ENCODE data around the gene JOSD2. TPM values are rescaled to one million over a fixed set of nuclear protein-coding genes. Genes with fewer than 3 reads are reported as not detected.
A peak's percentile ranks its signal among the peaks of the same experiment; 100 is the strongest.

Gene JOSD2
- total RNA-seq, 1 experiment from 2014 or later: 60.8 TPM

GRCh38 chr19:50555450-50556281 is 44.7 kb upstream of the JOSD2 start:
- POLR2A ChIA-PET (ENCODE audit: unreplicated experiment): no interaction called here
- H3F3A ChIP-seq (ENCODE audit: low read length, unreplicated experiment): no peaks in the 10 kb centered on the region
- H3K4me3 ChIP-seq (ENCODE audit: low read length): peak overlapping the region; percentile 76
- H3K4me1 ChIP-seq (ENCODE audit: insufficient read depth, low read length): no peaks in the 10 kb centered on the region
- TF ChIP-seq EZH2 (IDR thresholded peaks at IDR 0.05; ENCODE audit: low read length, unreplicated experiment) (no peak), CTCF (conservative IDR thresholded peaks at IDR 0.05; ENCODE audit: low read depth, low read length) (no peak), EZH2phosphoT487 (IDR thresholded peaks at IDR 0.05; ENCODE audit: borderline replicate concordance, low read length) (no peak)
- peak overlapping the region; percentile 100 for H2AFZ ChIP-seq (ENCODE audit: low read length)
- DNase-seq: no peak
- H3K27me3 ChIP-seq (ENCODE audit: low read length): peaks cover 38% of the 10 kb centered on the region
- H3K79me2 ChIP-seq (ENCODE audit: low read length): no peaks in the 10 kb centered on the region
- ATAC-seq: no peak
- H3K9me2 ChIP-seq (replicated peaks; ENCODE audit: low read length): no peaks in the 10 kb centered on the region
- CTCF ChIA-PET: interaction anchor here (0.6 to 1.9 kb wide), 8 partner anchors 8 to 506 kb away, joined by 3 to 13 read pairs (median 4); no protein-coding TSS in a partner anchor
- H3K9ac ChIP-seq (ENCODE audit: low read length): no peak overlapping the region
- no peak overlapping the region for H3K27ac ChIP-seq (ENCODE audit: low read length)
- H3K9me3 ChIP-seq (ENCODE audit: low read length): no peaks in the 10 kb centered on the region
- no peaks in the 10 kb centered on the region for H4K20me1 ChIP-seq (ENCODE audit: low read length)
- no TSS peak for BruUV-seq (replicated peaks)
- H3K4me2 ChIP-seq (ENCODE audit: low read length): peak overlapping the region; percentile 99
- intact Hi-C loops (cut with micrococcal nuclease): no loop called here
- H3K36me3 ChIP-seq (ENCODE audit: low read depth, low read length): no peaks in the 10 kb centered on the region

- Histone ChIP-seq H3K27me3 (ENCODE audit: low read length) (peaks cover 36% of the 10 kb centered on the region), H3F3A (ENCODE audit: low read length, unreplicated experiment) (no peaks in the 10 kb centered on the region), H3K4me3 (ENCODE audit: low read length) (no peak overlapping the region), H3K9me2 (replicated peaks; ENCODE audit: low read length) (no peaks in the 10 kb centered on the region), H3K4me2 (ENCODE audit: low read length) (no peak overlapping the region), H3K27ac (ENCODE audit: low read length) (no peak overlapping the region), H3K4me1 (ENCODE audit: insufficient read depth, low read length) (no peaks in the 10 kb centered on the region), H3K79me2 (ENCODE audit: low read length) (no peaks in the 10 kb centered on the region), H3K36me3 (ENCODE audit: low read depth, low read length) (no peaks in the 10 kb centered on the region), H3K9me3 (ENCODE audit: low read length) (no peaks in the 10 kb centered on the region), H4K20me1 (ENCODE audit: low read length) (no peaks in the 10 kb centered on the region), H3K9ac (ENCODE audit: low read length) (no peak overlapping the region), H2AFZ (ENCODE audit: low read length) (no peak overlapping the region)
- TF ChIP-seq EZH2 (IDR thresholded peaks at IDR 0.05; ENCODE audit: low read length, unreplicated experiment) (no peak), CTCF (conservative IDR thresholded peaks at IDR 0.05; ENCODE audit: low read depth, low read length) (no peak), EZH2phosphoT487 (IDR thresholded peaks at IDR 0.05; ENCODE audit: borderline replicate concordance, low read length) (no peak)
- ATAC-seq (no peak), DNase-seq (no peak)
- intact Hi-C loops (cut with micrococcal nuclease): no loop called here
- ChIA-PET POLR2A (ENCODE audit: unreplicated experiment) (no interaction called here), CTCF (interaction anchor here (1.9 kb wide), 1 partner anchor 17 kb away, joined by 13 read pairs; no protein-coding TSS in a partner anchor)
- BruUV-seq (replicated peaks): no TSS peak
These were observed 44.0 kb upstream of the JOSD2 start for GRCh38 chr19:50555033-50555432.

- H3F3A ChIP-seq (ENCODE audit: low read length, unreplicated experiment): no peaks in the 10 kb centered on the region
- H3K4me3 ChIP-seq (ENCODE audit: low read length): no peak overlapping the region
- no peaks in the 10 kb centered on the region for H3K9me3 ChIP-seq (ENCODE audit: low read length)
- intact Hi-C loops (cut with micrococcal nuclease): no loop called here
- no peak overlapping the region for H3K9ac ChIP-seq (ENCODE audit: low read length)
- CTCF ChIA-PET: no interaction called here
- H3K27ac ChIP-seq (ENCODE audit: low read length): no peak overlapping the region
- no peaks in the 10 kb centered on the region for H3K4me1 ChIP-seq (ENCODE audit: insufficient read depth, low read length)
- H3K27me3 ChIP-seq (ENCODE audit: low read length): peaks cover 39% of the 10 kb centered on the region
- BruUV-seq (replicated peaks): no TSS peak
- POLR2A ChIA-PET (ENCODE audit: unreplicated experiment): no interaction called here
- H4K20me1 ChIP-seq (ENCODE audit: low read length): no peaks in the 10 kb centered on the region
- no peak overlapping the region for H3K4me2 ChIP-seq (ENCODE audit: low read length)
- H2AFZ ChIP-seq (ENCODE audit: low read length): no peak overlapping the region
- no peaks in the 10 kb centered on the region for H3K9me2 ChIP-seq (replicated peaks; ENCODE audit: low read length)
- H3K79me2 ChIP-seq (ENCODE audit: low read length): no peaks in the 10 kb centered on the region
- ATAC-seq (no peak), DNase-seq (no peak)
- TF ChIP-seq EZH2phosphoT487 (IDR thresholded peaks at IDR 0.05; ENCODE audit: borderline replicate concordance, low read length) (no peak), CTCF (conservative IDR thresholded peaks at IDR 0.05; ENCODE audit: low read depth, low read length) (no peak), EZH2 (IDR thresholded peaks at IDR 0.05; ENCODE audit: low read length, unreplicated experiment) (no peak)
- H3K36me3 ChIP-seq (ENCODE audit: low read depth, low read length): no peaks in the 10 kb centered on the region
These were observed 43.2 kb upstream of the JOSD2 start for GRCh38 chr19:50554212-50554611.
